HepG2 (cell line): ENCODE data around the gene DNLZ. TPM values are rescaled to one million over a fixed set of nuclear protein-coding genes. Genes with fewer than 3 reads are reported as not detected.

Source experiments
- ARNT ChIP-seq: fragments of 450-650 bp; IDR thresholded peaks from 2 replicates; pipeline ENCODE4 v1.6.1; 2017
- EZH2 ChIP-seq: conservative IDR thresholded peaks from 2 replicates; pipeline ENCODE4 v1.6.1; 2012; ENCODE audit warnings: mild to moderate bottlenecking, low read depth, low read length, moderate library complexity
- ZFX ChIP-seq: sonication (generic); formaldehyde crosslinking; IDR thresholded peaks from 2 replicates; pipeline ENCODE4 v1.4.0; 2020; ENCODE audit warnings: mild to moderate bottlenecking, low read depth, missing genetic modification reagents, moderate library complexity
- ZNF10 ChIP-seq: sonication (generic); formaldehyde crosslinking; IDR thresholded peaks from 2 replicates; pipeline ENCODE4 v1.4.0; 2020; ENCODE audit warnings: mild to moderate bottlenecking, low read depth, missing genetic modification reagents, borderline replicate concordance
- ZNF407 ChIP-seq: sonication (generic); formaldehyde crosslinking; IDR thresholded peaks from one replicate; pipeline ENCODE4 v1.5.1; 2020; ENCODE audit warnings: mild to moderate bottlenecking, missing genetic modification reagents; ENCODE audit errors: not compliant biosample characterization
- polyA plus RNA-seq, 8 experiments: library from polyadenylated mRNA; depleted of rRNA in 3 of 8; stranded (reverse) in 7 of 8; unstranded in 1 of 8; fragments of >200 nt; fragmentation: Illumina TruSeq in 4 of 8; extraction: Trizol in 4 of 8; gene quantifications; 2 replicates each; pipeline versions ENCODE4 v1.2.1 to v1.2.3, GENCODE V29; 2011 to 2016; ENCODE audit warnings: low read depth in 4 of 8, missing spikeins in 1 of 8, mixed read lengths in 1 of 8; ENCODE audit not compliant: insufficient read depth in 1 of 8
- total RNA-seq, 5 experiments: library from RNA; depleted of rRNA; stranded (reverse); fragments of >200 nt; fragmentation: Illumina TruSeq; extraction: Trizol; gene quantifications; 2 replicates each; pipeline ENCODE4 v1.2.3, GENCODE V29; 2016; ENCODE audit warnings: low read depth in 1 of 5

The DNLZ gene
- total and polyA plus RNA-seq, 2 of the 13 experiments (the other 11 are each of a cell fraction or from before 2014, with no cell fraction given), result 3.4 to 8.0 TPM

GRCh38 chr9:136328011-136328621 lies 35.4 kb downstream of the DNLZ start (continued):
- TF ChIP-seq ZNF407 (CRISPR knock-in tag) (no peak), ZNF10 (CRISPR knock-in tag) (no peak), ZFX (CRISPR knock-in tag) (peak; percentile 12; the same call in 1 of the 2 replicates), EZH2 (peak; percentile 51; the same call in 1 of the 2 replicates), ARNT (no peak)
